NK-92 (cell line): ENCODE measurements around the gene COQ5.

Experiments
- DNase-seq: peaks from one replicate; lab custom pipeline; 2025; ENCODE audit not compliant: unreplicated experiment; lab: John Stamatoyannopoulos, UW

COQ5 gene

DNA sequence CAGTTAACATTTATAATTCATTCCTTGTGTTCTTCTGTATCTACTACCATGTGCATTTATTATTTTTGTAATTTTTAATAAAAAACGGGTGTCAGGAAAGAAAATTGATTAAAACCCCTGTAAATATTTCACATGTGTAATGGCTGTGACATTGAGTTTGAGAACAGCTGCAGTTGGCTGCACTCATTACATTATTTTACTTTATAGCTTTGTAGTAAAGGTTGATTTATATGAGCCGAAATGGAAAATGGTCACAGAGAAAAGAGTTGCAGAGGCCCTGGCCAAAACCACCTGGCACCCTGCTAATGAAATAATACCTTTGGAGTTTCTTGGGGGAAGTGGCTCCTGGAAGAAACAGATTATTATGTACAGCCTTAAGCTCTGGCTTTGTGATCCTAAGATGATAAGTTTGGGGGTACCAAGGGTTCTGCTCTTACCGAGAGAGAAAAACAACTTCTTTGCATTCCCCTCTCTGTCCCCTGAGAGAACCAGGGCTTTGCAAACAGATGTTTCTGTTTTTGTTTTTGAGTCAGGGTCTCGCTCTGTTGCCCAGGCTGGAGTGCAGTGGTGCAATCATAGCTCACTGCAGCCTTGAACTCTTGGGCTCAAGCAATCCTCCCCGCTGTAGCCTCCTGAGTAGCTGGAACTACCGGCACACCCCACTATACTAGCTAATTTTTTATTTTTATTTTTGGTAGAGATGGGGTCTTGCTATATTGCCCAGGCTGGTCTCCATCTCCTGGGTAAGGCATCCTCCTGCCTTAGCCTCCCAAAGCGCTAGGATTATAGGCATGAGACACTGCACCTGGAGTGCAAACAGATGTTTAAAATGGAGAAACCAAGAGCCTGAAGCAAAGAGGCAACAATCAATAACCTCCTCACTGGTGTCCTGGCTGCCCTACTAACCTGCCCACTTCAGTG lies 42.7 kb downstream of the COQ5 start:
- DNase-seq, result no peak

DNA sequence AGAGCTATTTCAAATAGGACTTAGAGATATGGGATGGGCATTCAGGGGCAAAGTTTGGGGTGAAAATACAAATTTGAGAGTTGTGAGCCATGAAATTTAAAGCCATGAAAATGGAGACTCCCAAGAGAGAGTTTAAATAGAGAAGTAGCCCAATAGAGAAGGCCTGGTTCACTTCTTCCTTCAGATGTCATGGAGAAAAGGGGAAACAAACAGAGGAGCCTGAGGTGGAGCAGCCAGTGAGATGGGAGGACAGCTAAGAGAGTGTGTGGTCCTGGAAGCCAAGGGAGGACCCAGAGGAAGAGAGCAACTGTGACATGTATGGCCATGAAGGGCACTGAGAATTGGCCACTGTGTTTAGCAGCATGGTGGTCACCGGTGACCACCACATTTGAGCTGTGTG lies 45.3 kb downstream of the COQ5 start:
- DNase-seq, result no peak

DNA sequence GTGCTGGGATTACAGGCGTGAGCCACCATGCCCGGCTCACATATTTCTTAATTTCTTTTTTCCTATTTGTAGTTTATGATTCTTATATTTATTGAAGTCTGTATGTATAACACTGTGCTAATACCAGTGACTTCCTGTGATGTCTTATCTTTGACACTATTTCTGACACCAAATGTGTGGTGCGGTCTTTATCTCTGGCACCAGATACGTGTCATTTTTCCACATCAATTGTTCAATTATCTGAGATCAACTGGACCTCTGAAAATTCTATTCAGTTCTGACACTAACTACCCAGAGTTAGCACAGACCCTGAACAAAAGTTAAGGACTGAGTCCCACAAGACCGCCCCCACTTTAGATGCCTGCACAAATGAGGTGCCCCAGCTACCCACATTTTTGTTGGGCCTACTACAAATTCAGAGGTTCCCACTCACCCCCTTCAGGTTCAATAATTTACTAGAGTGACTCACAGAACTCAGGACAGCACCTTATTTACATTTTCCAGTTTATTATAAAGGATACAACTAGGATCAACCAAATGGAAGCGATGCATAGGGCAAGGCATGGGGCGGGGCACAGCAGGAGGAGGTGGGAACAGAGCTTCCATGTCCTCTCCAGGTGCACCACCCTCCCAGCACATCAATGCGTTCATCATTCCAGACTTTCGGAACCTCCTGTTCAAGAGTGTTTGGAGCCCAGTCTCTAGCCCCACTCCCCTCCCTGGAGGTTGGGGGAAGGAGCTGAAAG lies 47.8 kb downstream of the COQ5 start:
- no peak for DNase-seq

DNA sequence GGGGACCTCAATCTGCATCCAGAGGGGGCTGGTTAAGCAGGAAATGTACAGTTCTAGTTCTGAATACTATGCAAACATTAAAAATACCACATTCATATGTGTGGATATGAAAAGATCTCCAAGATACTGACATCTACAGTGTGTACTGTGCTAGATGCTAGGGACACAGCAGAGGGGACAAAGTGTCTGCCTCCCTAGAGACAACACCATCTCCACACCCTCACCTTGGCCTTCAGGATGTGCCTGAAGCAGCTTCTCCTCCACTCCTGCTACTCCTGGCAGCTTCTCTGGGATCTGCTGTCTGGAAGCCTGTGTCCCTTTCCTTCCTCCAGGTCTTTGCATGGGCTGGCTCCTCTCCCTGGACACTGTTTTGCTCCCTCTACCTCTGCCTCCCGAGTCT lies 48.7 kb downstream of the COQ5 start:
- no peak for DNase-seq

DNA sequence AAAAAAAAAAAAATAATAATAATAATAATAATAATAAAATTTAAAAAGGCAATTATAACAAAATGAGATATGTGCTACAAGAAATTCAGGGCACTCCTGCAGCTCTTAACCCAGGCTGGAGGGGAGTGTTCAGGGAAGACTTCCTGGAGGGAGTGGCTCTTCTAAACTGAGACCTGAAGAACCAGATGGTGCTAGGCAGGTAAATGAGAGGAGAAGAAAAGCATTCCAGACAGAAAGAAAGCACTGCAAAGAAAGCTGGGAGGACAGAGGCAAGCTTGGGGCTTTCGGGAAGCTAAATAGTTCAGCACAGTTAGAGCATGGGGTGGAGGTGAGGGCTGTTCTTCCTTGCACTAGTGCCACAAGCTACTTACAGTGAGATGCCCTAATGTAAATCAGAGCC lies 49.5 kb downstream of the COQ5 start:
- no peak for DNase-seq

DNA sequence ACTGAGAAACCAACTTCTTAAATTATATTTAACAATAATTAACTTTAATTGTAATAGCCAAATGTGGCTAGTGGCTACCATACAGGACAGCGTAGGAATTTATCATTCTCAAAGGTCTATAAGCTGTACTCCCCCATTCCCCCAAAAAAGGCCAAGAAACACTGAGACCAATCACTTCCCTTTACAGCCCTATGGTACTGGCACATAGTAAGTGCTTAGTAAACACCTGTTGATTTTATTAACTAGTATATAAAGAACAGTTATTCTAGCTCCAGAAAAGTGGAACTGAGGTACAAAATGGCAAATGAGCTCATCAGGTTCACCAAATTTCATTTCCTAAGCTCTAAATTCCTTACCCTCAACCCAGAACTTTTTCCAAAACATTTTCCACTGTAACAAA lies 53.3 kb downstream of the COQ5 start:
- DNase-seq, result no peak

DNA sequence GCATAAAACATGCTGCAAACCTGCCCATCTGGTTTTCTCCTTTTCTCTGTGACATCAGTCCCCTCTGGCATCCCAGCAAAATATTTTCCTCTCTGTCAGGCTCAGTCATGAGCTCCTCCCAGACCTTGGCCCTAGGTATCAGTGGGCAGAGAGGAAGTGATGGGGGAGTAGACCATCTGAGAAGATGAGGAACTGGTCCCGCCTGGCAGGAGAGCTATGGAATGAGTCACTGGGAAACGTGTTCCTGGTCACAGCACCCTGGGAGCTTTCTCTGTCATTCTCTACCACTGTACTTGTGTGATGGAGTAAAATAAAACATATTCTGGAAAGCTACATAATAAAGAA lies 54.4 kb downstream of the COQ5 start:
- DNase-seq, result no peak

DNA sequence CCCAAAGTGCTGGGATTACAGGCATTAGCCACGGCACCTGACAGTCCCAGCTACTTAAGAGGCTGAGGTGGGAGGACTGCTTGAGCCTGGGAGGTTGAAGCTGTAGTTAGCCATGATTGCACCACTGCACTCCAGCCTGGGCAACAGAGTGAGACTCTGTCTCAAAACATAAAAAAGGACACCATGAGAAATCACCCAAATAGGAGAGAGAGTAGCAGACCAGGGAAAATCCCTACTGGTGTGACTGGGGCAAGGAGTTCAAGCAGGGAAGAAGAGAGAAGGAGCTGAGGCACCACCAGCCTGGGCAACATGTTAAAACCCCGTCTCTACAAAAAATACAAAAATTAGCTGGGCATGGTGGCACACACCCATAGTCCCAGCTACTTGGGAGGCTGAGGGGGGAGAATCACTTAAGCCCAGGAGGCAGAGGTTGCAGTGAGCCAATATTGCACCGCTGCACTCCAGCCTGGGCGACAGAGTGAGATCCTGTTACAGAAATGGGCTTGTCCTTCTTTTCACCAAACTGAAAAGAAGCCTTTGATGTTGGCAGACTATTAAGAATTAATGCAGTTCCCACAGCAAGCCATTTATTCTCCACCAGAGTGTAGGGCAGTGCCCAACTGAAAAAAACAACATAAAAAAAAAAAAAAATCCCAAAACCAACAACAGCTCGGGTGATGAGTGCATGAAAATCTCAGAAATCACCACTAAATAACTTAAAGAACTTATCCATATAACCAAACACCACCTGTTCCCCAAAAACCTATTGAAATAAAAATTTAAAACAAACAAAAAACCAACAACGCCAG lies 54.9 kb downstream of the COQ5 start:
- DNase-seq, result no peak

DNA sequence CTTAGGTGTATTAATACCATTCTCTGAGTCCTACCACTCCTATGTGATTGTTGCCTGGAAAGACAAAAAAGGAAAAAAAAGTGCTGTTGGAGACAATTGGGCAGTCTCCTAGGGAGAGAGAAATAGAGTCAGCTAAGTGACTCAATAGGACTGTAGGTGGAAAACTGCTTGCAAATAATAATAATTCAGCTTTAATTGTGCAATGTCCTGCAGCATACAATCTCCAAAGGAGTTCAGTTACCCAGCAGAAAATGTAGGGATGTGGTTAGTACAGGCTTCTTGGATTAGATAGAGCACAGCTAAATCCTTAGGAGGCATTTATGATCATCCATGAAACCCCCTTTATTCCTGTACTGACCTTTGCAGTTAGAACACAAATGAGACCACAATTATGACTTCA lies 56.4 kb downstream of the COQ5 start:
- no peak for DNase-seq

DNA sequence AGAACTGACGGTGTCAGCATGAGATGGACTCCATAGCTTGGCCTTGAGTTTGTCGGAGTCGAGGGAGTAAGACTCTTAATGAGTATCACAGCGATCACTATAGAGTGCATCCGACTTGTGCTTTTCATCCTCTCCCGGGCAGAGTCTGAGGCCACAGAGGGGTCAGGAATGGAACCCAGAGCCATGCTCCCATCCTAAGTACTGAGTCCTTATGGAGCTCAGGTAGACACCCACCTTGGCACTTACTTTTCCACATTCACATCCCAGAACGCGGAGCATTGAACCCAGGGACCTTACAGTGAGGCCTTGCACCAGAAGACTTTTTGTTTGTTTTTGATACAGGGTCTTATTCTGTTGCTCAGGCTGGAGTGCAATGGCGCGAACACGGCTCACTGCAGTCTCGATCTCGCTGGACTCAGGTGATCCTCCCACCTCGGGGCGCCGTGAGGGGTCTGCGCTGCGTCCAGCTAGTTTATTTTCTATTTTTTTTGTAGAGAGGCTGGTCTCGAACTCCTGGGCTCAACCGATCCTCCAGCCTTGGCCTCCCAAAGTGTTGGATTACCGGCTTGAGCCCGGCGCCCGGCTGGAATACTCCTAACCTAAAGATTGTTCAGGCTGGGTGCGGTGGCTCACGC lies 58.7 kb downstream of the COQ5 start:
- no peak for DNase-seq

DNA sequence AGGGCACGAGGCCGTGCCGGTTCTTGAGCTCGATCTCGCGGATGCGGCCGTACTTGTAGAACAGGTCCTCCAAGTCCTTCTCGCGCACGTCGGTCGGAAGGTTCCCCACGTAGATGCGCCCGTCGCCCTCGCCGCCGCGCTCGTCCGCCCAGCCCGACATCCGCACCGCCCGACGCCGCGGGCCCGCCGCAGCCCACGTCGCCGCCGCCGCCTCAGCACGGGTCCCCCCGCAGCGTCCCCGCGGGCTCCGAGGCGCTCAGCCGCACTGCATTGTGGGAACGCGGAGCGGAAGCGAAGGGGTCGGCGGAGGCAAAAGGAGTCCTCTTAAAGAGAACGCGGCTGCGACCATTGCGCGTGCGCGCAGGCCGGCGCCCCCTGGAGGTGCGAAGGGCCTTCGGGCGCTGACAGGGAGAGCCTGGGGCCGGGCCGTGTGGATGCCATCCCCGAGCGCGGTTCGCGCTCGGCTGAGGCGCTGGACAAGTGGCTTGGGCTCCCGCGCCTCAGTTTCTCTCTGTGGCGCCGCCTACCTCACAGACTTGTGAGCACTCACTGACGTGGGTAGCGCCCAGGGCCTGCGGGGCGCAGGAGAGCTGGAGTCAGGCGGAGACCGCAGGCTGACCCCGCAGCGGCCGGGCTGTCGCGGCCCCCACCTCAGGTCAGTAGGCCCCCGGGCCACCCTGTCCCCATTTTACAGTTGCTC lies 59.4 kb downstream of the COQ5 start, which contains the start of gene SRSF9:
TSS of gene SRSF9 (minus strand) at position 299 of the 700 bp plus-strand sequence. CDS start at position 160, 139 bp downstream.
- peak; percentile 53 for DNase-seq

DNA sequence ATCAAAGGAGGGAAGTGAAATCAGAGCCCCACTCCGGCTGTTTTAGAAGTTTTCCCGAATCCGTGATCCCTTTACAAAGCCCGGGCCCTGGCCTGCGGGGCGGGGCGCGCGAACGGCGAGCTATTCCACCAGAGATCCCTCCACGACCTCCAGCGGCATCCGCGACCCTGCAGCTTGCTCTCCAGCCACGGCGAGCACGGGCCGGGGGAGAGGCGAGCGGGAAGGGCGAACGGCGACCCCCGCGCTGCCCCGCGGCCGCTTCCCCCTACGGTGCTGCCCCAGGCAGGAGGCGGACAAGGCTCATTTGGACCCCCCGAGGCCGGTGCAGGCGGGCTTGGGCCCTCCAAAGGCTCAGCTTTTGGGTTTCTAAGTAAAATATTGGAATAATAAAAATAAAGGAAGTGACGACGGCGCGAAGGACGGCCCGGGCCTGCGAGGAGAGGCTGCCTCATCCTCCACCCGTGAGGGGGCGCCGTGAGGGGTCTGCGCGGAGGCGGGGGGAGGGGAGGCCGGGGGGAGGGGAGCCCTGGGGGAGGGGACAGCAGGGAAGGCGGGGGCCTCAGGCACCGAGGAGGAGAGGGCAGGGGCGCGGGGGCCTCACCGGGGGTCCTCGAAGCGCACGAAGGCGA lies 60.0 kb downstream of the COQ5 start:
- no peak for DNase-seq

DNA sequence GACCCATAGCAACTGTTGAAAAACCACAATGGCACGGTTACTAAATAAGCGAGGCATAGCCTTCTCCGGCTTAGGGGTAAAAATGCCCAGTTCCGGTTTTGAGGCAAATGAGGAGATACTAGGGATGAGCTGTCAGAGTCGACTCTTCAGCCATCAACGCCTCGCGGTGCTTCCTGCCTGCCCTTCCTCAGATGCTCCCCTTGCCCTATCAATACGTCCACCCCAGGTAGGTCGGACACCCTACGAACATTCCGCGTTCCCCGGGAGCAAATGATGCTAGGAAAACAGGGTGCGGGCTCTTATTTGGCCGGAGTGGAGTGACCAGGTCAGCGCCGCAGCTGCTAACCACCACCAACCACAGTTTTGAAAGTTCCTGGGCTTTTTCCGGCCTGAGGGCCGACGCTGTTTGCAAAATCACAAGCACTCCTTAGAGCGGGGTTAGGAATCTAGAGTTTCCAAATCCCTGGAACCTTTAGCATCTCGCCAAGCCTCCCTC lies 60.6 kb downstream of the COQ5 start:
- no peak for DNase-seq

DNA sequence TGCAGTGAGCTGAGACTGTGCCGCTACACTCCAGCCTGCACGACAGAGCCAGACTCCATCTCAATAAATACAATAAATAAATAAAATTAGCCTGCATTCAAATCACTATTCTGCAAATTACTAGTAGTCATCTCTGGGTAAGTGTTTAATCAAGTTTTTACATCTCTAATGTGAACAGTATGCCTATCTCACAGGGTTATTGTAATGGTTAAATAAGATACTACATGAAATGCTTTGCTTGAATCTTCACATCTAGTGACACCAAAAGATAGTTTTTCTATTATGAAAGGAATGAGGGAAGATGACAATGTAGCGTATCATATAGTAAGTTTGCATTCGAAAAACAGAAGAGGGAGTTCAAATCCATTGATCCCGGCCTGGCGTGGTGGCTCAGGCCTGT lies 61.5 kb downstream of the COQ5 start:
- no peak for DNase-seq

DNA sequence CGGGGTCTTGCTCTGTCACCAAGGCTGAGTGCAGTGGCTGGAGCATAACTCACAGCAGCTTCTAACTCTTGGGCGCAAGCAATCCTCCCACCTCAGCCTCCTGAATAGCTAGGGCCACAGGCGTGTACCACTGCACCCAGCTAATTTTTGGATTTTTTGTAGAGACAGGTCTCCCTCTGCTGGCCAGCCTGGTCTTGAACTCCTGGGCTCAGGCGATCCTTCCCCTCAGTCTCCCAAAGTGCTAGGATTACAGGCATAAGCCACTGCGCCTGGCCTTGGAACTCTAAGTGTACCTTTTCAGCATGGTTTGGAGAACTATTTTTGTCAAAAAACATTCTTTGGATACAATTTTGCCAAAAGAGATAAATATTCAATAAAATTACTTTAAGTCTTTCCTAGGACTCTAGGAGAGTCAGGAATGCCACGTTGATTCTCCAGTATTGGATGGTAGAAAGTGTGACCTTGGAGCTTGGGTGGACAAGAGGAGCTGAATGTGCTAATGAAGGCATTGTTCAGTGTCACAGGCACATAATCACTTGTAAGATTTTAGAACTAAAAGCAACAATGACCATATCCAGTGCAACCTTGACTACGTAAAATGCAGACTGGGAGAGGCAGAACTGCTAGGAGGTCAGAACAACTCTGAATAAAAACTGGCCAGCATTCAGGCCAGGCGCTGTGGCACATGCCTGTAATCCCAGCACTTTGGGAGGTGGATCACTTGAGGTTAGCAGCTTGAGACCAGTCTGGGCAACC lies 62.2 kb downstream of the COQ5 start:
- DNase-seq, result no peak

DNA sequence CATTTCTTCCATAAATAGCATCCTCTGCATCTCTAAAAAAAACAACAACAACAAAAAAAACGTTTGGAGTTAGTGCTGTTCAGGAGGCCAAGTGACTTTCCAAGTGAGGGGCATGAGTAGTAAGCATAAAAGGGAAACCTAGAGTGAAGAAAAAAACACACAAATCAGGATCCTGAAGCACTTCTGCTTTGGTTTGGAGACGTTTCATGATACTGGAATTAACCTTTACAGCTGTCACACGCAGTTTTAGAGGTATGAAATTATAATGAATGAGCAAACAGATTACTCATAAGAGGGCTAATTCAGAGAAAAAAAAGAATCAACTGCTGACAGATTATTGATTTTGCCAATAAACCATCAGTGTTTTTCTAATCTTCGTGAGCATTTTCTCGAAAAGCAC lies 63.2 kb downstream of the COQ5 start:
- DNase-seq, result no peak

DNA sequence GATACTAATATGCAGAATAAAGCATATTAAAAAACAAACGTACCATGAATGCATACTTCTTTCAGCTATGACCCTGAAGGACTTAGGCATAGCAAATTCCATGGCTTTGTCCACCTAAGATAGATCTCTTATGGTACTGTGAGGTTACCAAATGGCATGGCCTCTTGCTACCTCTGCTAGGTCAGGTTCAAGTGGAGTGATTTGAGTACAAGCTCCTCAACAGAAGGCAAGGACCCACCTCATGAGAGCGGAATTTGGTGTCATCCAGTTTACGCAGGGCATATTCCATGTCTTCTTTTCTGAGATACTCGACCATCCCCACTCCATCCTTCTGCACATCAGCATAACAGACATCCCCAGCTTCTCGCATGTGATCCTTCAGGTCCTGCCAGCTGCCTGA lies 65.2 kb downstream of the COQ5 start:
- no peak for DNase-seq

DNA sequence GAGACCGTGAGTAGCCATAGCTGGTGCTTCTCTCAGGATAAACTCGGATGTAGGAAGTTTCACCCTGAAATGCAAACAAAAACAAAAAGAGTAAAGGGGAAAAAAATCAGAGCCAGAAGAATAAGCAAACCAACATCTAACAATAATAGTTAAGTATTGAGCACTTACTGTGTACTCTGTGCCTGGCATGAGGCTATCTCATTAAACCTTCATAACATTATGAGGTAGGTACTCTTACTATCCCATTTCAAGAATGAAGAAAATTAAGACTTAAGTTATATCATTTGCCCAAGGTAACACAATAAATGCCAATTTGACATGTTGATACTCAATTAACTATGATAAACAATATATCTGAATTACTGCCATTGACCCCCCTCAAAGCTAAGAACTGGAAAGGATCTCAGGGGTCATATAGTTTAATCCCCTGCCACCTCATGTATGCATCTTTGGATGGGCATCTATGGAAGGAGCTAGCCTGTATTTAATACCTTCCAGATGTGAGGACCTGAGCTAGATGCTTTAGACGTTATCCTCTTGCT lies 66.8 kb downstream of the COQ5 start:
- no peak for DNase-seq

DNA sequence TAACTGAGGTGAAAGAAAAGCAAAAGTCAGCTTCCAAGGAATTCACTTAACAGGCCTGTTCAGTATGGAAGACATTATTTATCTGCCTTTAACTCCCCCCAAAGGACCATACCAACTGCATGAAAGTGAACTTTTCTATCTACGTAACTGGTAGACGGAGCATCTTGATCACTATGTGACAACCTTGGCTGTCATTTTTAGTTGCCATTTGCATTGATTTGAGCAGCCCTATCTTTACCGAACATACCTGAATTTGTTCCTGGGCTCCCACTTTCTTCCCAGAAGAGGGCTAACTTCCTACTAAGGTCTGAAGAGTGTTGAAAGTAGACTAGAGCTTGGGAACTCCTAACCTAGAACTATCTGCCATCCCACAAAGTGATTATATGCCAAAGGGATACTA lies 68.8 kb downstream of the COQ5 start:
- DNase-seq, result no peak
